ENCODE measurements around the gene ARV1.

Gene ARV1

GRCh38 chr1:230978491-230979388, at the start of gene ARV1, which contains the start of gene TTC13:
ARV1 (plus strand) TSS chr1:230979094; CDS start chr1:230979106, 12 bp downstream.
TTC13 (minus strand) TSS chr1:230978861; CDS start chr1:230978830, 31 bp downstream.
- peak; percentile 86 for DNase-seq (ENCODE audit: low spot score)

GRCh38 chr1:230930986-230931385, 47.9 kb upstream of the ARV1 start:
- no peak for DNase-seq (ENCODE audit: low spot score)

GRCh38 chr1:230935852-230936251, 43.0 kb upstream of the ARV1 start:
- no peak for DNase-seq (ENCODE audit: low spot score)

- DNase-seq (ENCODE audit: low spot score) = no peak
Measured at GRCh38 chr1:230936475-230936874, 42.4 kb upstream of the ARV1 start.

GRCh38 chr1:230937371-230937770, 41.5 kb upstream of the ARV1 start:
- DNase-seq (ENCODE audit: low spot score) = no peak

- DNase-seq (ENCODE audit: low spot score) = no peak
Measured at GRCh38 chr1:230938924-230939368, 39.9 kb upstream of the ARV1 start.

- DNase-seq (ENCODE audit: low spot score) = no peak
Measured at GRCh38 chr1:230939806-230940489, 38.9 kb upstream of the ARV1 start.

- DNase-seq (ENCODE audit: low spot score) = no peak
Measured at GRCh38 chr1:230940848-230941247, 38.0 kb upstream of the ARV1 start.

- DNase-seq (ENCODE audit: low spot score) = no peak
Measured at GRCh38 chr1:230943048-230943593, 35.8 kb upstream of the ARV1 start.

GRCh38 chr1:230948301-230948700, 30.6 kb upstream of the ARV1 start:
- DNase-seq (ENCODE audit: low spot score) = no peak

- DNase-seq (ENCODE audit: low spot score) = no peak
Measured at GRCh38 chr1:230948903-230949302, 30.0 kb upstream of the ARV1 start.

GRCh38 chr1:230950404-230950803, 28.5 kb upstream of the ARV1 start:
- DNase-seq (ENCODE audit: low spot score) = no peak

GRCh38 chr1:230957580-230957989, 21.3 kb upstream of the ARV1 start:
- DNase-seq (ENCODE audit: low spot score) = no peak

GRCh38 chr1:230958370-230958769, 20.5 kb upstream of the ARV1 start:
- no peak for DNase-seq (ENCODE audit: low spot score)

- DNase-seq (ENCODE audit: low spot score) = no peak
Measured at GRCh38 chr1:230964896-230965295, 14.0 kb upstream of the ARV1 start.

- no peak for DNase-seq (ENCODE audit: low spot score)
Measured at GRCh38 chr1:230965535-230965934, 13.4 kb upstream of the ARV1 start.

GRCh38 chr1:230966358-230966873, 12.5 kb upstream of the ARV1 start:
- no peak for DNase-seq (ENCODE audit: low spot score)

- no peak for DNase-seq (ENCODE audit: low spot score)
Measured at GRCh38 chr1:230970432-230970831, 8.5 kb upstream of the ARV1 start.

GRCh38 chr1:230971771-230972170, 7.1 kb upstream of the ARV1 start:
- DNase-seq (ENCODE audit: low spot score) = no peak

GRCh38 chr1:230972855-230973271, 6.0 kb upstream of the ARV1 start:
- DNase-seq (ENCODE audit: low spot score) = no peak

GRCh38 chr1:230975636-230976035, 3.3 kb upstream of the ARV1 start:
- no peak for DNase-seq (ENCODE audit: low spot score)

- DNase-seq (ENCODE audit: low spot score) = no peak
Measured at GRCh38 chr1:230976360-230976759, 2.5 kb upstream of the ARV1 start.

Measured in kidney capillary endothelial cell (primary cell).